ENCODE data around the gene UVSSA. TPM values are rescaled to one million over a fixed set of nuclear protein-coding genes. Genes with fewer than 3 reads are reported as not detected.

UVSSA gene
- total RNA-seq, 2 donors from 2014 or later, result 18.2 to 26.0 TPM

DNA sequence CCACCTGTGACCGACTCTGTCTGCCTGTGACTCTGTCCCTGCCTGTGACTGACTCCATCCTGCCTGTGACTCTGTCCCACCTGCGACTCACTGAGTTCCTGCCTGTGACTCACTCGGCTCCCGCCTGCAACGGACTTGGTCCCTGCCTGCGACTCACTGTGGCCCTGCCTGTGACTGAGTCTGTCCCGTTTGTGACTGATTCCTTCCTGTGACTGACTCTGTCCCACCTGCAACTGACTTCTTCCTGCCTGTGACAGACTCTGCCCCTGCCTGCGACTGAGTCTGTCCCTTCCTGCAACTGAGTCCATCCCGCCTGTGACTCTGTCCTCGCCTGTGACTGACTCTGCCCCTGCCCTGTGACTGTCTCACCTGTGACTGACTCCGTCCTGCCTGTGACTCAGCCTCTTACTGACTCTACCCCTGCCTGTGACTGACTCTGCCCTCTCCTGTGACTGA is 9.6 kb upstream of the UVSSA start:
- no peaks in the 10 kb centered on the region for H3K27me3 ChIP-seq
- H3K9me3 ChIP-seq, result no peaks in the 10 kb centered on the region
- DNase-seq (no peak), ATAC-seq (no peak)
- H3K4me3 ChIP-seq, result no peak overlapping the region
- H3K4me1 ChIP-seq, result no peaks in the 10 kb centered on the region
- intact Hi-C loops (cut with DNase I), result no loop called here
- 85 to 92% methylated on average over 11 of the region's 11 CpGs for WGBS, 2 donors
- H3K36me3 ChIP-seq (replicated peaks in 1 of 2; ENCODE audit: insufficient read depth in 1 of 2, low read depth in 2 of 2), result peaks cover 0 to 40% of the 10 kb centered on the region in 2 donors
- no peak overlapping the region for H3K27ac ChIP-seq
- TF ChIP-seq, protein P1, sequence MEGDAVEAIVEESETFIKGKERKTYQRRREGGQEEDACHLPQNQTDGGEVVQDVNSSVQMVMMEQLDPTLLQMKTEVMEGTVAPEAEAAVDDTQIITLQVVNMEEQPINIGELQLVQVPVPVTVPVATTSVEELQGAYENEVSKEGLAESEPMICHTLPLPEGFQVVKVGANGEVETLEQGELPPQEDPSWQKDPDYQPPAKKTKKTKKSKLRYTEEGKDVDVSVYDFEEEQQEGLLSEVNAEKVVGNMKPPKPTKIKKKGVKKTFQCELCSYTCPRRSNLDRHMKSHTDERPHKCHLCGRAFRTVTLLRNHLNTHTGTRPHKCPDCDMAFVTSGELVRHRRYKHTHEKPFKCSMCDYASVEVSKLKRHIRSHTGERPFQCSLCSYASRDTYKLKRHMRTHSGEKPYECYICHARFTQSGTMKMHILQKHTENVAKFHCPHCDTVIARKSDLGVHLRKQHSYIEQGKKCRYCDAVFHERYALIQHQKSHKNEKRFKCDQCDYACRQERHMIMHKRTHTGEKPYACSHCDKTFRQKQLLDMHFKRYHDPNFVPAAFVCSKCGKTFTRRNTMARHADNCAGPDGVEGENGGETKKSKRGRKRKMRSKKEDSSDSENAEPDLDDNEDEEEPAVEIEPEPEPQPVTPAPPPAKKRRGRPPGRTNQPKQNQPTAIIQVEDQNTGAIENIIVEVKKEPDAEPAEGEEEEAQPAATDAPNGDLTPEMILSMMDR (IDR thresholded peaks at IDR 0.05), result no peak
- no peak for TF ChIP-seq POLR2A (IDR thresholded peaks at IDR 0.05)

DNA sequence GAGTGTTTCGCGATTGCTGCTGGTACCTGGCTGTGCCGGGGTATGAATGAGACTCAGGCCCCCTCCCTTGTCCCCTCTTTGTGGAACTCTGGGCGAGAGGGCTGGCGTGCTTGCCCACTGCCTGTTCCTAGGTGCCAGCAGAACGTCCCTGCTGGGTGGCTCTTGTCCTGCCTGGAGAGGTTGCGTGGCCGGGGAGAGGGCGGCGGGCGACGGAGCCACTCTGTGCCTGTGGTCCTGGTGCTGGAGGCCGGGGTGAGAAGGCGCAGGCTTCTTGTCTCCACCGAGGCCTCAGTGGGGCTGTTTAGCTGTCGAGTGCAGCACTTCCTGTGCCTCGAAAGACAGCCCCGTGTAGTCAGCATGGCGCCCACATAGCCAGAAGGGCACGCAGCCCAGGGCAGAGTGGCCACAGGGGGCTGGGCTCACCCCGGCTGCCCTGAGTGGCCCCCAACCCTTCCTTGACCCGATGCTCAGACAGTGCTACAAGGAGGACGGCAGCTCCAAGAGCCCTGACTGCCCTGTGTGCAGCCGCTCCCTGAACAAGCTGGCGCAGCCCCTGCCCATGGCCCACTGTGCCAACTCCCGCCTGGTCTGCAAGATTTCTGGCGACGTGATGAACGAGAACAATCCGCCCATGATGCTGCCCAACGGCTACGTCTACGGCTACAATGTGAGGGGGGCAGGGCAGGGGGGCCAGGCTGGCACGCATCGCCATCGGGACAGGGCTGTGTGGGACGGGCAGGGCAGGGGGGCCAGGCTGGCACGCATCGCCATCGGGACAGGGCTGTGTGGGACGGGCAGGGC is 8.9 kb upstream of the UVSSA start:
- WGBS, 2 donors, result 95 to 97% methylated on average over 20 to 32 of the region's 41 CpGs
- Histone ChIP-seq H3K36me3 (replicated peaks in 1 of 2; ENCODE audit: insufficient read depth in 1 of 2, low read depth in 2 of 2) (peaks cover 0 to 35% of the 10 kb centered on the region in 2 donors), H3K27ac (no peak overlapping the region), H3K4me3 (no peak overlapping the region), H3K27me3 (no peaks in the 10 kb centered on the region), H3K9me3 (no peaks in the 10 kb centered on the region), H3K4me1 (no peaks in the 10 kb centered on the region)
- ATAC-seq (no peak), DNase-seq (no peak)
- no peak for TF ChIP-seq POLR2A (IDR thresholded peaks at IDR 0.05)
- intact Hi-C loops (cut with DNase I), result no loop called here

DNA sequence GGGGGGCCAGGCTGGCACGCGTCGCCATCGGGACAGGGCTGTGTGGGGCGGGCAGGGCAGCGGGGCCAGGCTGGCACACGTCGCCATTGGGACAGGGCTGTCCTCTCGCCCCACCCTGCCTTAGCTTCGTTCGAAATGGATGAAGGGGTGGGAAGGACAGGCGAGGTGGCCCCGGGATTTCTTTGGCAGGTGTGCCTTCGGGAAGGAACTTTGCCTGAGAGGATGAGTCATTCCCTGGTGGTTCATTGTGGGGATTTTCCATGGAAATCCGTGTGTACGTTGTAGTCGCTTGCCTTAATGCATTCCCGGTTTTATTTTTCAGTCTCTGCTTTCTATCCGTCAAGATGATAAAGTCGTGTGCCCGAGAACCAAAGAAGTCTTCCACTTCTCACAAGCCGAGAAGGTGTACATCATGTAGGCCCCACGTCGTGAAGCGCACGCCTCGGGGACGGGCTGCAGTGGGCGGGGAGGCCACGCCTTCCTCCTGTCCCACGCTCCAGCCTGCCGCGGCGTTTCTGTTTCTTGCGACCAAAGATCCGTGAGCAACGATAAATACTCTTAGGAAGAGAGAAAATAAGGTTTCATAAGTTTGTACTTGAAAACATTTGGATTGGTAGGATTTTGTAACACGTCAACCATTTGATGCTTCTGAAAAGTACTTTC is 8.1 kb upstream of the UVSSA start:
- 96% methylated on average over 35 to 37 of the region's 38 CpGs for WGBS, 2 donors
- Histone ChIP-seq H3K4me3 (no peak overlapping the region), H3K27me3 (no peaks in the 10 kb centered on the region), H3K4me1 (no peaks in the 10 kb centered on the region), H3K9me3 (no peaks in the 10 kb centered on the region), H3K27ac (no peak overlapping the region), H3K36me3 (replicated peaks in 1 of 2; ENCODE audit: insufficient read depth in 1 of 2, low read depth in 2 of 2) (peaks cover 0 to 32% of the 10 kb centered on the region in 2 donors)
- TF ChIP-seq, protein P1 (IDR thresholded peaks at IDR 0.05), result no peak
- no peak for TF ChIP-seq POLR2A (IDR thresholded peaks at IDR 0.05)
- ATAC-seq (no peak), DNase-seq (no peak)
- intact Hi-C loops (cut with DNase I), result no loop called here

DNA sequence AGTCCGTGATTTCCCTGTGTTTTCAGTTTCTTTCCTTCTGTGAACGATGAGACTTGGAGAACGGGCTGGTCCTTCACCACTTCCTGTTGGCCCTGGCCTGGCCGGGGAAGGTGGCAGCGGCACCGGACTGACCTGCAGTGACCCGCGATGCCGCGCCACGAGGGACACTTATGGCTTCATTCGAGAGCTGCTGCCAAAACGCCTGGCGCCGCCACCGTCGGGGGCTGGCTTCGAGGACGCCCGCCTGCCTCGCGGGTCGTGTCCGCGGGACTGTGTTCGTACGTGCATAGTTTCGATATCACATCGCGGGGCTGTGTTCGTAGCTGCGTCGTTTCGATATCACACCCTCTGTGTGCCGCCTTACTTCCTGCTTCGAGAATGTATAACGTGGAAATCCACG is 7.5 kb upstream of the UVSSA start:
- TF ChIP-seq POLR2A (IDR thresholded peaks at IDR 0.05), result no peak
- TF ChIP-seq, protein P1 (IDR thresholded peaks at IDR 0.05), result no peak
- intact Hi-C loops (cut with DNase I), result no loop called here
- Histone ChIP-seq H3K36me3 (replicated peaks in 1 of 2; ENCODE audit: insufficient read depth in 1 of 2, low read depth in 2 of 2) (peaks cover 0 to 29% of the 10 kb centered on the region in 2 donors), H3K9me3 (no peaks in the 10 kb centered on the region), H3K4me3 (no peak overlapping the region), H3K27me3 (no peaks in the 10 kb centered on the region), H3K4me1 (no peaks in the 10 kb centered on the region), H3K27ac (no peak overlapping the region)
- DNase-seq, result no peak
- ATAC-seq, result no peak
- 94 to 97% methylated on average over 38 of the region's 38 CpGs for WGBS, 2 donors

DNA sequence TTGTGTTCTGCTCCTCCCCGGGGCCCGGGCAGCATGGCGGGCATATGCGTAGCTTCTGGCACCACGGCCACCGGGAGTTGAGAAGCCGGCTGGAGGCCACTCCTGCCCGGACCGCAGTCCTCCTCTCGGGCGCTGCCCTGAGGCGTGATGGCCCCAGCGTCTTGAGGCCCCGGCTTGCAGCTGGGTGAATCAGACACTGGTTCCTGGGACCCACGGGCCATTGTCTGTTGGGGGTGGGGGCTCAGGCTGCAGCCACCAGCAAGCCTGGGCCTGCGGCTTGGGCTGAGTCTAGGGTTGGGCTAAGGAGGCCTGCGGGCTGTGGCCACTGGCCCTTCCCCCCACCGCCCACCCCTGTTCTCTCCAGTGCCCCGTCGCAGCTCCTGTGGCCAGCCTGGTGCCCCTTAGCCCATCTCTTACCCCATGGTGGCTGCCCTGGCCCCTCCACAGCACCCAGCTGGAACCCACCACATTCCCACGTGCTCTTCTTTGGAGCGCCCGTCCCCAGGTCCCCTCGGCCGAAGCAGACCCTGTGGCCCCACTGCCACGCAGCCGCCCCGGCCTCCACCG is 6.7 kb upstream of the UVSSA start:
- no peaks in the 10 kb centered on the region for H3K27me3 ChIP-seq
- H3K4me1 ChIP-seq, result peaks cover 7% of the 10 kb centered on the region
- H3K9me3 ChIP-seq, result no peaks in the 10 kb centered on the region
- ATAC-seq, result no peak
- intact Hi-C loops (cut with DNase I), result loop anchor here (5.0 kb wide), 1 partner anchor 88 kb away; no protein-coding TSS in a partner anchor
- TF ChIP-seq POLR2A (IDR thresholded peaks at IDR 0.05), result no peak
- TF ChIP-seq, protein P1 (IDR thresholded peaks at IDR 0.05), result no peak
- H3K27ac ChIP-seq, result no peak overlapping the region
- 79 to 95% methylated on average over 17 to 27 of the region's 29 CpGs for WGBS, 2 donors
- H3K36me3 ChIP-seq (replicated peaks in 1 of 2; ENCODE audit: insufficient read depth in 1 of 2, low read depth in 2 of 2), result peaks cover 0 to 24% of the 10 kb centered on the region in 2 donors
- H3K4me3 ChIP-seq, result no peak overlapping the region
- no peak for DNase-seq

Measured in body of pancreas (tissue), 4 donors.